ENCODE measurements around the gene BLTP3A.

DNA sequence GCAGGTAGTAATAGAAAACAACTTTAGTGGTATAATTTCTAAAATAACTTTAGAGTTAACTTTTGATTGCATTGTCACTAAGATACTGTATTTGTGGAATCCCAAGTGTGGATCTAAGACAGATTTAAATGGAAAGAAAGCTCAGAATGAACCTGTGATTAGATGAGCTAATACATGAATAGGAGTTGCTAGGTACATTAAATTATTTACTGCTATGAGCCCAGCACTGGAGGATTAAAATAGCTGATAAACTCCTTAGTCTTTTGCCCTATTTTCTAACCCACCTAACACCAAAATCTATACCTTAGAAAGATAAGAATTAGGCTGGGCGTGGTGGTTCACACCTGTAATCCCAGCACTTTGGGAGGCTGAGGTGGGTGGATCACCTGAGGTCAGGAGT, 23.7 kb upstream of the BLTP3A start:
- TF ChIP-seq, protein P1, sequence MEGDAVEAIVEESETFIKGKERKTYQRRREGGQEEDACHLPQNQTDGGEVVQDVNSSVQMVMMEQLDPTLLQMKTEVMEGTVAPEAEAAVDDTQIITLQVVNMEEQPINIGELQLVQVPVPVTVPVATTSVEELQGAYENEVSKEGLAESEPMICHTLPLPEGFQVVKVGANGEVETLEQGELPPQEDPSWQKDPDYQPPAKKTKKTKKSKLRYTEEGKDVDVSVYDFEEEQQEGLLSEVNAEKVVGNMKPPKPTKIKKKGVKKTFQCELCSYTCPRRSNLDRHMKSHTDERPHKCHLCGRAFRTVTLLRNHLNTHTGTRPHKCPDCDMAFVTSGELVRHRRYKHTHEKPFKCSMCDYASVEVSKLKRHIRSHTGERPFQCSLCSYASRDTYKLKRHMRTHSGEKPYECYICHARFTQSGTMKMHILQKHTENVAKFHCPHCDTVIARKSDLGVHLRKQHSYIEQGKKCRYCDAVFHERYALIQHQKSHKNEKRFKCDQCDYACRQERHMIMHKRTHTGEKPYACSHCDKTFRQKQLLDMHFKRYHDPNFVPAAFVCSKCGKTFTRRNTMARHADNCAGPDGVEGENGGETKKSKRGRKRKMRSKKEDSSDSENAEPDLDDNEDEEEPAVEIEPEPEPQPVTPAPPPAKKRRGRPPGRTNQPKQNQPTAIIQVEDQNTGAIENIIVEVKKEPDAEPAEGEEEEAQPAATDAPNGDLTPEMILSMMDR (IDR thresholded peaks at IDR 0.05): no peak
- no peak for TF ChIP-seq POLR2A (IDR thresholded peaks at IDR 0.05)

Measured in body of pancreas (tissue), 4 donors.